ELF-1 (cell line): ENCODE results near the gene NEDD4L.
"Not testable (repeated sequence)": the region's sequence is repeated elsewhere in the genome, so short reads cannot be mapped to it uniquely, and the experiment has no call there.

ENCODE experiments used
- DNase-seq: peaks from one replicate; pipeline ENCODE4 v3.0.0-alpha.2; 2016; ENCODE audit warnings: low read depth, low spot score

Gene NEDD4L

GRCh38 chr18:58266291-58266690 lies 222.3 kb downstream of the NEDD4L start:
- DNase-seq: no peak

DNA sequence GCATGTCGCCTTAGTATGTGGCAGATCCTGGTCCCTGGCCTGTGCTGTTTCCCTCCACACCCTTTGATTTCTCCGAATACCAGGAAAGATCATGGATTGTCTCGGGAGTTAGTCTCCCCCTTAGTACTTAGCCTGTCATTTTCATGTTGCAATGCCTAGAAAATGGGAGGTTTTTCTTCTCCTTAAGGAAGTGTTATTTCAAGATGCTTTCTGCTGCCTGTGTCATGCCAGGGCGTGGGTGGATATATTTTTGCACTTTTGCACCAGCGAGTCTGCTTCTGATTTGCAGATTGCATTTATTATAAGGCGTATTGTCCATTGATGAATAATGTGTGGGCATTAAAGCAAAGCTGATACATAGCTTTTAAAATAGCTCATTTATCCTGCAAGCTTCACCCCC lies 223.5 kb downstream of the NEDD4L start:
- no peak for DNase-seq

- no peak for DNase-seq
Measured at GRCh38 chr18:58268849-58269248, 224.8 kb downstream of the NEDD4L start.

DNA sequence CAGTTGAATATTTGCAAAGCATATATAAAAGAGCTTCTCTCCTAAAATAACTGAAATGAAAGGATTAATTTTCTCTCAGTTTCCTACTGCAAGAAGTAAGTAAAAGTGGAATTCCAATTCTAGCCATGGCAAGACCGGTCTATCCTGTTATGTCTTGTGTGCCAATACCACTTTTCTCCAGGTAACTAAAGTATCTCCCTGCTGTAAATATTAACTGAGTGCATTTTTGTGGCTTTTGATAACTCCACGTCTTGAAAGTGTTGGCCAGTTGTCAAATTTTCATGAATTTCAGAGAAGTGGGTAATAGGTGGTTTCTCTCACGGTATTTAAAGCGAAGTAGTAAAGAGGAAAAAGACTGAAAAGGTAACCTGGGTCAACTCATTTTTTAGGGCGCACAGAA lies 225.9 kb downstream of the NEDD4L start:
- no peak for DNase-seq

GRCh38 chr18:58270396-58270795 lies 226.4 kb downstream of the NEDD4L start:
- no peak for DNase-seq

GRCh38 chr18:58271770-58272169 lies 227.7 kb downstream of the NEDD4L start:
- no peak for DNase-seq

GRCh38 chr18:58272209-58272608 lies 228.2 kb downstream of the NEDD4L start:
- DNase-seq: no peak

- no peak for DNase-seq
Measured at GRCh38 chr18:58272779-58273435, 228.9 kb downstream of the NEDD4L start.

DNA sequence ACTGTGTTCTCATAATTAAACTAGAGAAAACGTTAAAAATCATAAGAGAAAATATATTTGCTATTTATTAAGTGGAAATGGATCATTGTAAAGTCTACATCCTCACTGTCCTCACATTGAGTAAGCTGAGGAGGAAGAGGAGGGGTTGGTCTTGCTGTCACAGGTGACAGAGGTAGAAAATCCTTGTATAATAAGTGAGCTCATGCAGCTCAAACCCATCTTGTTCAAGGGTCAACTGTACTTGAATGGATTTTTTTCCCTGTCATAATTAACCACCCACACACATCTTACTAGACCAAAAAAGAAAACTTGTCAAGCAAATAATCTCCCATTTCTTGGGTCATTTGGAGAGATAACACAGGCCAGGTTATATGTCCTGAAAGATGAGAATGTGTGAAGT lies 231.2 kb downstream of the NEDD4L start:
- DNase-seq: no peak

GRCh38 chr18:58276789-58277739 lies 233.0 kb downstream of the NEDD4L start:
- DNase-seq: no peak

DNA sequence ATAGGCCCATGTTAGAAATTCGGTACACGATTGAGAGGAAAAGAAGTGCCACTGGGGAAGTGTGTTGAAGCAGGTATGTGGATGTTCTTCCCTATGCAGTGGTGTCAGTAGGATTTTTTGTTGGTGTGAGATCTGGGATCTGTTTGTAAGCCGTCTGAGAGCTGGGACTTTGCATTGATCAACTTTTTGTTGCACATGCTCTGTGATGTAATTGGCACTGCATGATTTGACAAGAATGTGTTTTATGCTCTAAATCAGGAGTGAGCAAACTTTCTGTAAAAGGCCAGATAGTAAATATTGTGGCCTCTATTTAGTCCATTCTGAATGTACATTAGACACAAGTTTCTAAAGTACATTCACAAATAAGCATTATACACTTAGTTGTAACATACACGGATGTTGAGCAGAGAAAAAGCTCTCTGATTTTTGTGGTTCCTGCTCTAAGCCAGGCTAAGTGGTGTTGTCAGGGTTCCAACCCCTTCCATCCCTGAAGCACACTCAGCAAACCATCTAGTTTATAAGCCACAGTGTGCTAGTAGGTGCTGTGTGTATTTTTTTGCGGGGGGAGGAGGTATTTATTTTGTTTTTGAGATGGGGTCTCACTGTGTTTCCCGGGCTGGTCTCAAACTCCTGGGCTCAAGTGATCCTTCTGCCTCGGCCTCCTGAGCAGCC lies 235.6 kb downstream of the NEDD4L start:
- DNase-seq: no peak

DNA sequence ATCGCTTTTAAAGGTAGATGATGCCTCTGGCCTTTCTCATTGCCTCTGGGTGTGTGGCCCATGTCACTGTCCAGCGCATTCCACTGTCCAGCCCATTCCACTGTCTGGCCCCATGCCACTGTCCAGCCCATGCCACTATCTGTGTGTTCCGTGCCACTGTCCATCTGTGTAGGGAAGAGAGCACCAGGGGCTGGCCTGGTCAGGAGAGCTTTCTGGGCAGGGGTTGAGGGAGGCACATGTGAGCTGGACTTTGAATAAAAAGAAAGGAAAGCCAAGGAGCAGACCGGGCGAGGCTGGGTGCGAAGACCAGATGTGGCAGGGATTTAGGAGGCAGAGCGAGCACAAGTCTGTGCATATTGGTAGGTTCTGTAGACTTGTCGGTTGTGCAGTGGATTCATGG lies 236.2 kb downstream of the NEDD4L start:
- DNase-seq: no peak

DNA sequence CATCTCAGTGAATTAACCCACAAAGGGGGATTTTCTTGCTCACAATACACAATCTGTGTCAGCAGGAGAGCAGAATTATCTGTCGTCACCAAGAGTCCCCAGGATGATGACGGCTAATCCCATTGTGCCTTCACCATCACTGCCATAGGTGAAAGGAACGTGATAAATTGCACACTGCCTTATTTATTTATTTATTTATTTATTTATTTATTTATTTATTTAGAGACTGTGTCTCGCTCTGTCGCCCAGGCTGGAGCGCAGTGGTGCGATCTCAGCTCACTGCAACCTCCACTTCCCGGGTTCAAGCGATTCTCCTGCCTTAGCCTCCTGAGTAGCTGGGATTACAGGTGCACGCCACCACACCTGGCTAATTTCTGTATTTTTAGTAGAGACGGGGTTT lies 238.8 kb downstream of the NEDD4L start:
- not testable (repeated sequence) for DNase-seq

DNA sequence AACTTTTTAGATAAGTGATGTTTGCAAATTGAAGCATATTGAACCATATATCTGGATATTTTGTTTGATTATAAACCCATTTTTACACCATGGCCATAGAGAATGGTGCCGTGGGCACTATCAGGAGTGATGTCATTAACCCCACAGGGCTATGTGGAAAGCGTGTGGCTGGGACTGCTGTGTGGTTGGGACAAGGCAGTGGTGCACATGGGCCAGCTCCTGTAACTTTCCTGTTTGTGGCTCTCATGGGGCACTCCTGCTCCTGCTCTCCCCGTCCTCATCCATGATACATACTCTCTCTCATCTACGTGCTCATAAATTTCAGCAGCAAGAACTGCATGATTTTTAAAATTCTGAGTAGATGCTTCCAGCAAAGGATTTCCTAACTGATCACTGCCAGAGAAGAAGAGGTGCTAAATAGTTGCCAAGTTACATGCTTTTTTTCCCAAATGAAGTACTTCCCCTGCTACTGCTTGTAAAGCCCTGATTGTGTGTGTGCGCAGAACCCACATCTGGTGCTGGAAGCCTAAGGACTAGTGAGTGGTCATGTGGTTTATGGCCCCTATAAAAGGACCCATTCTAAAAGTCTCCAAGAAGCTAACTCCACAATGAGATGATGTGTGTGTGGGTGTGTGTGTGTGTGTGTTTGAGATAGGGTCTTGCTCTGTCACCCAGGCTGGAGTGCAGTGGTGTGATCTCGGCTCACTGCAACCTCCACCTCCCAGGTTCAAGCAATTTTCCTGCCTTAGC lies 240.8 kb downstream of the NEDD4L start:
- DNase-seq: no peak

GRCh38 chr18:58285449-58286130 lies 241.6 kb downstream of the NEDD4L start:
- DNase-seq: no peak

- DNase-seq: no peak
Measured at GRCh38 chr18:58286632-58287352, 242.8 kb downstream of the NEDD4L start.

DNA sequence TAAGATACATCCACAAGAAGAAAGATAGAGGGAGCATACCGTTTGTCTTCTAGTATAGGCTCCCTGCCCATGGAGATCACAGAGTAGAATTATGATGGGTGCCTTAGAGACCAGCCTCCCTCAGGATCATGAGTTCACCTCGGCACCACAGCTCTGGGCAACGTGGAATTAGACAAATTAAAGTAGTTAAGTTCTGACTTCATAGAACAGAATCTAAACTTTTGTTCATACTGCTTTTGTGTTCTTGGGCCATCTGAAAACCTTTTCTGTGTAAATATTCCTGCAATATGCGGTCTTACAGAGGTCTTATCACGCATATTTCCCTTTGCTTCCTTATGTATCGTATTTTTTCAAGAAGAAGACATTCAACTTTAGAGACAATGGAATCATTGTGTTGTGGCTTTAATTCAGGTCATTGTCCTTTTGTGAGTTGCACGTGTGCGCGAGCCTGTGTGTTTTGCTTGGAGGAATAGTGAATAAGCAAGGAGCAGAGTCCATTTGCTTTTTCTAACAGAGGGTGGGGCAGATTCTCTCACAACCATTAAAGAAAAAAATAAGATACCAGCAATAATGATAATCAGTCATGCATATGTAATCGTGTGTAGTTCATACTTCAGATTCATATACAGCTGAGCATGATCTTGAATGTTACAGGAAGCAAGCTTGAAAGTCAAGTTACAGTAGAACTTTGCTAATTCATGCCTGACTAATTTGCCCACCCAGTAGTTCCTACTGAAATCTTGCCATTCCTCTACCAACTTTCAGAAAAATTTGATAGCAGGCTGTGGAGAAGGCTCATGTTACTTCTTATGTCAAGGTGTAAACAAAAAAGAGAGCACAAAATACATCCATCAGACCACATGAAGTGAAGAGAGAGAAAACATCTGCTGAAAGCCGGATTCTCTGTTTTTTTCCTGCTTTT lies 243.6 kb downstream of the NEDD4L start:
- DNase-seq: no peak

DNA sequence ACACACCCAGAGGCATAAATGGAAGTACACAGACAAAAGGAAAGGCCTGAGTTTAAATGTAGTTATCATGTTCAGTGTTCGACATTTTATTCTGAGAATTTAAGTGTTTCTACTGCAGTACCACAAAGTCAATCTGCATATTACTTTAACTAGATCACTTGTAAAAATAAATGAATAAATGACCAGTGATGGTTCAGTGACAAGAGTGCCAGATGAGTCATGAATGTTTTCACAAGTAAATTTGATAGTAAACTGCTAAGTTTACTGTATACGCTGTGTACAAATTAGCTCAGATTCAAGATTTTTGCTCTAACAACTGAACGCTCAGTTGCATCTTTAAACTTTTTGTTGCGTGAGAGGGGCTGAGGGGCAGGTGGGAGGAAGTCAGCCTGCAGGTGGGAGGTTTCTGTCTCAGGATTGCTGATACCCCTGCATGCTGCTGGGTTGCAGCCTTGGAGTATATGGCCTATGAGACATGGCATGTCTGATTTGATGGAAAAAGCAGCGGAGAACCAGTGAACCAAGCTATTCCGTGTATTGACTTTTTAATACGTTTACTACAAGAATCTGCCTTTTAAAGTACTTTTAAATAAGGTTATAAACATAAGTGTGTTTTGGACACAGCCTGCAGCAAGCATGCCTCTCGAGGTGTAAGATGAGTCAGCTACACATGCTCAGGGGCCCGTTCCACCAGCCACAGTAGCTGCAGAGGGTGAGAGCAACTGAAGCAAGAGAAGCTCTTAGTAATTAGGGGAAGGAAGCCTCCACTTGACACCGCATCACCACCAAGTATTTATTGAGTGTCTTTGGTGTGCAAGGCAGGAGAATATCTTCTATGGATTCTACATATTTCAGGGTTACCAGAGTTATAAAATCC lies 245.1 kb downstream of the NEDD4L start:
- no peak for DNase-seq
